ENCODE results near the gene GPATCH11.

GPATCH11 gene

DNA sequence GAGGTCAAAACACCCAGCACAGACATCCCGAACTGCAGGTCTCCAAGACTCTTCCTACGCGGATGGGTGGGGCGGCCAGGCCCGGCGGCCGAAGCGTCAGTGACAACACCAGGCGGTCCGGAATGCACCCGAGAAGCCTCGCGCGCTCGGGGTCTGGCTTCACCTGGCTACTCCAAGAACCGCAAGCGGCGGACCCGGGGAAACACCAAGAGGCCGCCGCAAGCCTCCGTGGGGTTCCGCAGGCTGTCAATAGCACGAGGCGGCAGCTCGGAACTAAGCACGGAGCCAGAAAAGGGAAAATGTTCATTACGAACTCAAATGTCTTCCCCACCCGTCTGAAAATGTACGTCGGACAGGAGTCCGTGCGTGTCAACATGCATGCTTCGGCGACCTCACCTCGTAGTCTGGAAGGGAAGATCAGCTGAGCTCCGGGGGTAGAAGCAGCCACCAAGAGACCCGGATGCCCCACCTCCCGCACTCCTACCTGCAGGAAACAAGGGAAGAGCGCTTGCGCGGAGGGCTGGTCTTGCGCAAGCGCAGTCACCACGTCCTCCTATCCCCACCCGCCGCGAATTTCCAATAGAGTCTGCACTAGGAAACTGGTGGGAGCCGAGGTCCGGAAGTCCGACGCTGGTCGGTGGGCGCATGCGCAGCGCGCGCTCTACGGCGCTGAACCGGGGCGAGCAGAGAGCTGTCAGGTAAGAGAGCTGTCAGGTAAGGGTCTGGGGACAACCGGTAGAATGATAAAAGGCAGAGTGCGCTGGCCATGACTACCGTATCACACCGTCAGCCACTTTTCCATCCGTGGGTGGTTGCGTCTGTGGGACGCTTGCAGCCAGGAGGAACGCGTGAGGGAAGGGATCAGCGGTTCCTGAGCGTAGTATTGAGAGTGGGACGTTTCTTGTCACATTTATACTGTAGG, at the start of gene GPATCH11, which contains the start of gene HEATR5B:
Gene GPATCH11 (plus strand): TSS at position 646 of the 922 bp plus-strand sequence. CDS start 3,864 bp downstream, outside the sequence.
Gene HEATR5B (minus strand): TSS at position 500 of the 922 bp plus-strand sequence. CDS start 958 bp downstream, outside the sequence.
- peak; percentile 85 for DNase-seq (ENCODE audit: extremely low read depth, low read depth)
- H3K4me3 ChIP-seq (replicated peaks; ENCODE audit: low read depth, low read length) = peak within 1 kb of the TSS; percentile 81
- no peak for TF ChIP-seq CTCF (IDR thresholded peaks at IDR 0.05; ENCODE audit: low read depth, low read length, missing control alignments)

DNA sequence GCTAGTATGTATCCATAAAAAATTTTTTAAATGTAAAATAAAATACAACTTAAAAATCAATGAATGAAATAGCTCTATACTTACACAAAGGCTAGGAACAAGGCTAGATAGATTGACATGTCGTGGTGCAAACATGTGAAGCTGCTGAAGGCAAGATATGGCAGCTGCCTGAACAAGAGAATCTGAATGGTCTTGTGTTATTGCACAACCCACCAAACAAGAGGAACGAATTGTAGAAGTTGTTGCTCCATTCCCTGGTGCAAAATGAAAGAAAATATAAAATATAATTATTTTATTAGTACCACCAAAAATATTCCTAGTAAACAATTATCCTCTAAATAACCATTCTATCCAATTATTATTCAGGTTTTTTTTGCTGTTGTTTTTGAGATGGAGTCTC, 46.5 kb upstream of the GPATCH11 start:
- no peak overlapping the region for H3K4me3 ChIP-seq (replicated peaks; ENCODE audit: low read depth, low read length)
- no peak for DNase-seq (ENCODE audit: extremely low read depth, low read depth)

DNA sequence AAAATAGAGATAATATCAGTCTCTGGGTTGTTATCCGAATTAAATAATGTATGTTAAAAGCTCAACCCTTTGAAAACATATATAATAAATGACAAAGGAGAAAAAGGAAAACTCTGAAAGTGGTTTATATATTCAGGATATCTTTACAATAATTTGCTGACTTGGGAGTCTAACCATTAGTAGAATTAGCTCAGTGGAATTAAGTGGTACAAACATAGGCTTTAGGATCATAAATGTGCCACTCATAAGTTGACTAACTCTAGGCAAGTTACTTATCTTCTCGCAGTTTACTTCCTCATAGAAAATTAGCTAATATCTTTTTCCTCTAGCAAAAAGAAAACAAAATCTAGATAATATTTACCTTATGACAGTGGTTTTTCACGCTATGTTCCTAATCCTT, 44.7 kb upstream of the GPATCH11 start:
- no peak for DNase-seq (ENCODE audit: extremely low read depth, low read depth)
- H3K4me3 ChIP-seq (replicated peaks; ENCODE audit: low read depth, low read length) = no peak overlapping the region
- no peak for TF ChIP-seq CTCF (IDR thresholded peaks at IDR 0.05; ENCODE audit: low read depth, low read length, missing control alignments)

More for the DNA sequence above, 46.5 kb upstream of the GPATCH11 start:
- no peak for TF ChIP-seq CTCF (IDR thresholded peaks at IDR 0.05; ENCODE audit: low read depth, low read length, missing control alignments)

DNA sequence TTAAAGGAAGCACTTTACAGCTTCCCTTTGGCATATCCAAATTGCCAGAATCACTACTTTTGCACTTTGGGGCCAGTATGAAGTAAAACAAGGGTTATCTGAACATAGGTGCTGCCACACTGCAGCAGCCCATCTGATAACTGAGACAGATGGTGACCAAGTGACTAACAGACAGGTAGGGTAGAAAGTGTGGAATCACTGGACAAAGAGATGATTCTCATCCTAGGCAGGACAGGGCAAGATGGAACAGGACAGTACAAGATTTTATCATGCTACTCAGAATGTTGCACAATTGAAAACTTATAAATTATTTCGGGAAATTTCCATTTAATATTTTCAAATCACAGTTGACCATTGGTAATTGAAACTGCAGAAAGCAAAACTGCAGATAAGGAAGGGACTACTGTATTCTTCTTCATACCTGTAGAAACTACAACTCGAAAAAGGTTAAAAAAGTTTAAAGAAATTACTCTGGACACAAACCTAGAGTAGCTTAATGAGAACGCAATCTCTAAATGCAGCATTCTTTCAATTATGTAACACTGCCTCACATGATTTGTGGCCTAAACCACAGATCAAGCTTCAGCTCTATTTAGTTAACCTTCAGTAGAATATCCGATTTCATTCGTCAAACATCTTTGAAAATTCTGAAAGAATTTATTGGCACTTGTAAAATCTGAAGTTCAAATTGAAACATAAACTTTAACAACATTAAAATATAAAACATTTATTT, 31.6 kb upstream of the GPATCH11 start:
- no peak for TF ChIP-seq CTCF (IDR thresholded peaks at IDR 0.05; ENCODE audit: low read depth, low read length, missing control alignments)
- DNase-seq (ENCODE audit: extremely low read depth, low read depth) = no peak
- H3K4me3 ChIP-seq (replicated peaks; ENCODE audit: low read depth, low read length) = no peak overlapping the region

DNA sequence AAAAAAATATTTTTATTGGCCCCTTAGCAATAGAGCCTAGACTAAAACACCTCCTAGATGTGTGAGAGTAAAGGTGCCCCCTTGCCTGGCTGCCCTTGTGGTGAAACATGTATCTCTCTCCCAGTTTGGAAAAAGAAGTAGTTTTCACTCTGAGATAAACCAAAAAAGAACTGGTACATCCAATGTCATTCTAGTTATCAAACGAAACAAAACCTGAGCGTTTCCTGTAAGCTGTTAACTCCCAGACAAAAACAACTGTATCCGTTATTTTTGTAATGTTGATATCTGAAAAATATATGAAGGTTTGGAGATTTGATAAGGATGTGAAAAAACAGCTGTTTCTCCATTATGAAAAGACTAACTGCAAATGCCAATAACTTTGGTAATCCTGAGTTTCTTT, 24.5 kb upstream of the GPATCH11 start:
- no peak for DNase-seq (ENCODE audit: extremely low read depth, low read depth)
- H3K4me3 ChIP-seq (replicated peaks; ENCODE audit: low read depth, low read length) = no peak overlapping the region
- TF ChIP-seq CTCF (IDR thresholded peaks at IDR 0.05; ENCODE audit: low read depth, low read length, missing control alignments) = no peak

GRCh38 chr2:37060446-37060845, 23.9 kb upstream of the GPATCH11 start:
- DNase-seq (ENCODE audit: extremely low read depth, low read depth) = no peak
- no peak overlapping the region for H3K4me3 ChIP-seq (replicated peaks; ENCODE audit: low read depth, low read length)
- no peak for TF ChIP-seq CTCF (IDR thresholded peaks at IDR 0.05; ENCODE audit: low read depth, low read length, missing control alignments)

Data from HFF-Myc (cell line).